Peyer's patch (tissue), 4 donors: Measurements from ENCODE around the gene AZU1. TPM values are rescaled to one million over a fixed set of nuclear protein-coding genes. Genes with fewer than 3 reads are reported as not detected.

Experiments used
- DNase-seq, 3 donors: peaks; one replicate each; pipeline ENCODE4 v3.0.0-alpha.2; 2017 to 2019
- H3K27ac ChIP-seq, 4 donors: fragments of 200-600 bp; sonication (generic); one replicate each; pipeline ENCODE4 v1.5.1; 2016 to 2019
- H3K27me3 ChIP-seq, 2 donors: fragments of 200-600 bp; sonication (generic); one replicate each; pipeline ENCODE4 v1.5.1; 2019
- H3K36me3 ChIP-seq, 3 donors: fragments of 200-600 bp; sonication (generic); one replicate each; pipeline ENCODE4 v1.5.1; 2016 to 2019
- H3K4me1 ChIP-seq, 4 donors: fragments of 200-600 bp; sonication (generic); one replicate each; pipeline ENCODE4 v1.5.1; 2016 to 2019
- H3K4me3 ChIP-seq, 4 donors: fragments of 200-600 bp; sonication (generic); 1 replicate in 3 of 4; 2 replicates in 1 of 4; pipeline ENCODE4 v1.5.1; 2016 to 2019; ENCODE audit warnings: mild to moderate bottlenecking in 1 of 4
- H3K9me3 ChIP-seq, 4 donors: fragments of 200-600 bp; sonication (generic); one replicate each; pipeline ENCODE4 v1.5.1; 2016 to 2019; ENCODE audit warnings: mild to moderate bottlenecking in 1 of 4
- CTCF ChIP-seq, 6 experiments: fragments of 450-650 bp in 4 of 6; fragments of 200-600 bp in 2 of 6; sonication (generic) in 1 of 6; IDR thresholded peaks; one replicate each; pipeline ENCODE4 v1.5.1; 2017 to 2019; ENCODE audit warnings: antibody characterized with exemption in 6 of 6, mild to moderate bottlenecking in 3 of 6, moderate library complexity in 1 of 6
- POLR2A ChIP-seq, 2 donors: fragments of 450-650 bp; IDR thresholded peaks; one replicate each; pipeline ENCODE4 v1.5.1; 2017; ENCODE audit warnings: antibody characterized with exemption in 2 of 2, mild to moderate bottlenecking in 2 of 2, moderate library complexity in 2 of 2
- total RNA-seq, 4 donors: library from RNA; depleted of rRNA; stranded (reverse); fragments of >200 nt; gene quantifications; one replicate each; pipeline ENCODE4 v1.1.0, GENCODE V29; 2016

AZU1 gene
- total RNA-seq, 4 donors from 2014 or later: not detected

DNA sequence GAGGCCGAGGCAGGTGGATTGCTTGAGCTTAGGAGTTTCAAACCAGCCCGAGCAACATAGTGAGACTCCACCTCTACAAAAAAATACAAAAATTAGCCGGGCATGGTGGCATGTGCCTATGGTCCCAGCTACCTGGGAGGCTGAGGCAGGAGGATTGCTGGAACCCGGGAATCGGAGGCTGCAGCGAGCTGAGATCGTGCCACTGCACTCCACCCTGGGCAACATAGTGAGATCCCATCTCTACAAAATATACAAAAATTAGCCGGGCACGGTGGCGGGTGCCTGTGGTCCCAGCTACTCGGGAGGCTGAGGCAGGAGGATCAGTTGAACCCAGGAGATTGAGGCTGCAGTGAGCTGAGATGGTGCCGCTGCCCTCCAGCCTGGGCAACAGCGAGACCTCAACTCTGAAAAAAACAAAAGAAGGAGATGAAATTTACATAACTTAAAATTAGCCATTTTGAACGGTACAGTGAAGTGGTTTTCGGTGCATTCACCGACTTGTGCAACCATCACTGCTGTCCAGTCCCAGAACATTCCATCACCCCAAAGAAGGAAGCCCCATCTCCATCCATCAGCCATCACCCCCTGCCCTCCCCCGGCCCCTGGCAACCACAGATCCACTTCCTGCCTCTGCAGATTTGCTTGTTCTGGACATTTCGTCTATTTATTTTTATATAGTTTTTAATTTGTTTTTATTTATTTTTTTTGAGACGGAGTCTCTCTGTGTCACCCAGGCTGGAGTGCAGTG is 1.6 kb upstream of the AZU1 start:
- Histone ChIP-seq H3K4me3 (no peak overlapping the region), H3K9me3 (no peaks in the 10 kb centered on the region), H3K27ac (no peak overlapping the region), H3K4me1 (peaks cover 0 to 15% (median 11%) of the 10 kb centered on the region in 4 donors), H3K36me3 (no peaks in the 10 kb centered on the region), H3K27me3 (peaks cover 0 to 24% of the 10 kb centered on the region in 2 donors)
- DNase-seq: no peak
- TF ChIP-seq CTCF (IDR thresholded peaks at IDR 0.05) (no peak), POLR2A (IDR thresholded peaks at IDR 0.05) (no peak)

GRCh38 chr19:827314-827709 is 325 bp upstream of the AZU1 start:
- DNase-seq: no peak
- Histone ChIP-seq H3K27ac (no peak overlapping the region), H3K4me1 (peaks cover 0 to 4% (median 2%) of the 10 kb centered on the region in 4 donors), H3K36me3 (no peaks in the 10 kb centered on the region), H3K4me3 (no peak overlapping the region), H3K27me3 (peaks cover 0 to 21% of the 10 kb centered on the region in 2 donors), H3K9me3 (no peaks in the 10 kb centered on the region)
- TF ChIP-seq POLR2A (IDR thresholded peaks at IDR 0.05): no peak
- TF ChIP-seq CTCF (IDR thresholded peaks at IDR 0.05): no peak

GRCh38 chr19:829129-829758 is 1.6 kb downstream of the AZU1 start:
- H3K4me3 ChIP-seq: no peak overlapping the region
- no peaks in the 10 kb centered on the region for H3K4me1 ChIP-seq
- TF ChIP-seq CTCF (IDR thresholded peaks at IDR 0.05): no peak
- no peak for TF ChIP-seq POLR2A (IDR thresholded peaks at IDR 0.05)
- peaks cover 0 to 9% of the 10 kb centered on the region in 2 donors for H3K27me3 ChIP-seq
- H3K9me3 ChIP-seq: no peaks in the 10 kb centered on the region
- DNase-seq: no peak
- no peak overlapping the region for H3K27ac ChIP-seq
- no peaks in the 10 kb centered on the region for H3K36me3 ChIP-seq

- no peak for TF ChIP-seq CTCF (IDR thresholded peaks at IDR 0.05)
- TF ChIP-seq POLR2A (IDR thresholded peaks at IDR 0.05): no peak
- Histone ChIP-seq H3K36me3 (no peaks in the 10 kb centered on the region), H3K27ac (no peak overlapping the region), H3K9me3 (no peaks in the 10 kb centered on the region), H3K27me3 (peaks cover 0 to 9% of the 10 kb centered on the region in 2 donors), H3K4me1 (no peaks in the 10 kb centered on the region), H3K4me3 (no peak overlapping the region)
- DNase-seq: no peak
These were observed 4.1 kb downstream of the AZU1 start for GRCh38 chr19:831407-832369.

DNA sequence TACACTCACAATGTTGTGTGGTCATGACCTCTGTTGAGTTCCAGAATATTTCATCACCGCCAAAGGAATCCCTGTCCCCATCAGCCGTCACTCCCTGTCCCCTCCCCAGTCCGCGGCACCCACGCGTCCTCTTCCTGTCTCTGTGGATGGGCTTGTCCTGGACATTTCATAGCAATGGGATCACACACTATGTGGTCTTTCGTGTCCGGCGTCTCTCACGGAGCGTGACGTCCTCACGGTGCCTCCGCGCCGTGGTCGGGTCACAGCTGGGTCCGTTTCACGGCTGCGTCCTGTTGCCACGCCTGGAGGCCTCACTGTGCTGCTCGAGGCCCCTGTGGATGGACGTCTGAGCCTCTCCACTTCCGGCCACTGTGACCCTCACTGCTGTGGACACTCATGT is 6.6 kb downstream of the AZU1 start:
- H3K27ac ChIP-seq: no peak overlapping the region
- H3K4me3 ChIP-seq: no peak overlapping the region
- TF ChIP-seq POLR2A (IDR thresholded peaks at IDR 0.05) (no peak), CTCF (IDR thresholded peaks at IDR 0.05) (no peak)
- no peaks in the 10 kb centered on the region for H3K4me1 ChIP-seq
- no peaks in the 10 kb centered on the region for H3K36me3 ChIP-seq
- no peak for DNase-seq
- no peaks in the 10 kb centered on the region for H3K9me3 ChIP-seq
- peaks cover 0 to 9% of the 10 kb centered on the region in 2 donors for H3K27me3 ChIP-seq
